CD4-positive, alpha-beta T cell treated with Interleukin-6 for 4 hours (primary cell): Measurements from ENCODE around the gene WDR82.

Experiments used
- DNase-seq: peaks from one replicate; pipeline ENCODE4 v3.0.0-alpha.2; 2020; ENCODE audit warnings: mixed read lengths

WDR82 gene

GRCh38 chr3:52253314-52254304 is 24.8 kb downstream of the WDR82 start:
- peak; percentile 89 for DNase-seq

- DNase-seq: no peak
Measured at GRCh38 chr3:52250122-52250521, 28.3 kb downstream of the WDR82 start.

GRCh38 chr3:52249683-52250082 is 28.8 kb downstream of the WDR82 start:
- no peak for DNase-seq

GRCh38 chr3:52248816-52249547 is 29.5 kb downstream of the WDR82 start:
- peak; percentile 66 for DNase-seq

- DNase-seq: no peak
Measured at GRCh38 chr3:52248165-52248541, 30.3 kb downstream of the WDR82 start.

GRCh38 chr3:52247409-52248164 is 30.9 kb downstream of the WDR82 start:
- no peak for DNase-seq

GRCh38 chr3:52246728-52247408 is 31.6 kb downstream of the WDR82 start:
- no peak for DNase-seq

GRCh38 chr3:52246264-52246620 is 32.2 kb downstream of the WDR82 start:
- no peak for DNase-seq

- peak; percentile 79 for DNase-seq
Measured at GRCh38 chr3:52245322-52246263, 32.9 kb downstream of the WDR82 start, which contains the start of gene PPM1M. TSS of gene PPM1M (plus strand) at chr3:52245759. CDS start at chr3:52245825, 66 bp downstream.

- peak; percentile 50 for DNase-seq
Measured at GRCh38 chr3:52243791-52244628, 34.4 kb downstream of the WDR82 start.

- DNase-seq: no peak
Measured at GRCh38 chr3:52242039-52242438, 36.4 kb downstream of the WDR82 start.

- DNase-seq: peak; percentile 2
Measured at GRCh38 chr3:52240886-52241370, 37.5 kb downstream of the WDR82 start.

GRCh38 chr3:52240059-52240885 is 38.2 kb downstream of the WDR82 start:
- DNase-seq: peak; percentile 67

- DNase-seq: peak; percentile 90
Measured at GRCh38 chr3:52238761-52239701, 39.4 kb downstream of the WDR82 start, which contains the start of gene TWF2. TSS of gene TWF2 (minus strand) at chr3:52239158. CDS start at chr3:52239016, 142 bp downstream.

GRCh38 chr3:52238193-52238760 is 40.2 kb downstream of the WDR82 start:
- no peak for DNase-seq

- DNase-seq: peak; percentile 2
Measured at GRCh38 chr3:52237657-52238172, 40.7 kb downstream of the WDR82 start.

GRCh38 chr3:52237006-52237656 is 41.3 kb downstream of the WDR82 start:
- DNase-seq: peak; percentile 1
